GM12891 (cell line): ENCODE results near the gene KCND3.
A peak's percentile ranks its signal among the peaks of the same experiment; 100 is the strongest.

ENCODE experiments used
- DNase-seq: peaks from one replicate; pipeline ENCODE4 v3.0.0; 2011; ENCODE audit warnings: low spot score; ENCODE audit not compliant: insufficient read length
- FAIRE-seq: peaks from 2 replicates; lab custom pipeline; 2011; peaks lifted over from hg19 to GRCh38; lab: Jason Lieb, UNC
- PAX5 ChIP-seq: IDR thresholded peaks from 2 replicates; pipeline ENCODE4 v1.6.1; 2011; ENCODE audit warnings: low read length, moderate library complexity, mild to moderate bottlenecking; ENCODE audit not compliant: insufficient read depth, severe bottlenecking
- POLR2A ChIP-seq: IDR thresholded peaks from 2 replicates; pipeline ENCODE4 v1.6.1; 2011; ENCODE audit warnings: low read depth, low read length, control low read depth
- POLR2AphosphoS5 ChIP-seq: IDR thresholded peaks from 2 replicates; pipeline ENCODE4 v1.6.1; 2011; ENCODE audit warnings: low read depth, low read length, control low read depth
- POU2F2 ChIP-seq: IDR thresholded peaks from 2 replicates; pipeline ENCODE4 v1.6.1; 2011; ENCODE audit warnings: low read depth, mild to moderate bottlenecking, control low read depth, low read length, moderate library complexity
- SPI1 ChIP-seq: IDR thresholded peaks from 2 replicates; pipeline ENCODE4 v1.6.1; 2011; ENCODE audit warnings: low read depth, low read length, control low read depth
- TAF1 ChIP-seq: IDR thresholded peaks from 2 replicates; pipeline ENCODE4 v1.6.1; 2011; ENCODE audit warnings: low read depth, low read length, control low read depth

The KCND3 gene

GRCh38 chr1:112011202-112011601, 21.7 kb upstream of the KCND3 start:
- TF ChIP-seq POLR2A, result no peak
- TF ChIP-seq POLR2AphosphoS5, result no peak
- no peak for TF ChIP-seq SPI1
- no peak for TF ChIP-seq PAX5
- TF ChIP-seq TAF1, result no peak
- TF ChIP-seq POU2F2, result no peak
- DNase-seq (no peak), FAIRE-seq (no peak)

- DNase-seq (no peak), FAIRE-seq (no peak)
- TF ChIP-seq PAX5 (no peak), SPI1 (no peak), POU2F2 (no peak), POLR2AphosphoS5 (no peak), POLR2A (no peak), TAF1 (no peak)
Observed at GRCh38 chr1:112007169-112007568, 17.7 kb upstream of the KCND3 start.

- TF ChIP-seq POLR2A (no peak), TAF1 (no peak), PAX5 (no peak), POU2F2 (no peak), SPI1 (no peak), POLR2AphosphoS5 (no peak)
- no peak for FAIRE-seq
- no peak for DNase-seq
Observed at GRCh38 chr1:112006416-112007025, 17.1 kb upstream of the KCND3 start.

GRCh38 chr1:112004076-112004475, 14.6 kb upstream of the KCND3 start:
- DNase-seq, result no peak
- FAIRE-seq, result no peak
- TF ChIP-seq SPI1, result no peak

GRCh38 chr1:112002514-112002913, 13.0 kb upstream of the KCND3 start:
- DNase-seq (no peak), FAIRE-seq (no peak)
- TF ChIP-seq POU2F2 (no peak), SPI1 (peak; percentile 72)

- FAIRE-seq (no peak), DNase-seq (no peak)
- TF ChIP-seq PAX5, result no peak
Observed at GRCh38 chr1:112001436-112001835, 12.0 kb upstream of the KCND3 start.

- TF ChIP-seq TAF1 (no peak), POU2F2 (no peak)
- FAIRE-seq (no peak), DNase-seq (no peak)
Observed at GRCh38 chr1:112000048-112000447, 10.6 kb upstream of the KCND3 start.

- FAIRE-seq (no peak), DNase-seq (no peak)
- TF ChIP-seq SPI1, result peak; percentile 71
- TF ChIP-seq POLR2AphosphoS5, result no peak
Observed at GRCh38 chr1:111998332-111998731, 8.9 kb upstream of the KCND3 start.

- no peak for DNase-seq
- FAIRE-seq, result no peak
- TF ChIP-seq TAF1 (no peak), PAX5 (no peak), POU2F2 (no peak), POLR2AphosphoS5 (no peak), POLR2A (no peak), SPI1 (no peak)
Observed at GRCh38 chr1:111992476-111992875, 3.0 kb upstream of the KCND3 start.

GRCh38 chr1:111990878-111991718, 1.6 kb upstream of the KCND3 start:
- FAIRE-seq, result no peak
- DNase-seq, result no peak
- no peak for TF ChIP-seq POLR2A
- TF ChIP-seq POU2F2, result no peak; the same call in 1 of the 2 replicates
- no peak for TF ChIP-seq SPI1
- TF ChIP-seq POLR2AphosphoS5, result no peak
- no peak for TF ChIP-seq TAF1
- no peak for TF ChIP-seq PAX5
